ENCODE data around the gene PRMT7. TPM values are rescaled to one million over a fixed set of nuclear protein-coding genes. Genes with fewer than 3 reads are reported as not detected.
A peak's percentile ranks its signal among the peaks of the same experiment; 100 is the strongest.

Gene PRMT7
- polyA plus RNA-seq, 5 donors, result 50.9 to 66.9 (median 53.9) TPM

DNA sequence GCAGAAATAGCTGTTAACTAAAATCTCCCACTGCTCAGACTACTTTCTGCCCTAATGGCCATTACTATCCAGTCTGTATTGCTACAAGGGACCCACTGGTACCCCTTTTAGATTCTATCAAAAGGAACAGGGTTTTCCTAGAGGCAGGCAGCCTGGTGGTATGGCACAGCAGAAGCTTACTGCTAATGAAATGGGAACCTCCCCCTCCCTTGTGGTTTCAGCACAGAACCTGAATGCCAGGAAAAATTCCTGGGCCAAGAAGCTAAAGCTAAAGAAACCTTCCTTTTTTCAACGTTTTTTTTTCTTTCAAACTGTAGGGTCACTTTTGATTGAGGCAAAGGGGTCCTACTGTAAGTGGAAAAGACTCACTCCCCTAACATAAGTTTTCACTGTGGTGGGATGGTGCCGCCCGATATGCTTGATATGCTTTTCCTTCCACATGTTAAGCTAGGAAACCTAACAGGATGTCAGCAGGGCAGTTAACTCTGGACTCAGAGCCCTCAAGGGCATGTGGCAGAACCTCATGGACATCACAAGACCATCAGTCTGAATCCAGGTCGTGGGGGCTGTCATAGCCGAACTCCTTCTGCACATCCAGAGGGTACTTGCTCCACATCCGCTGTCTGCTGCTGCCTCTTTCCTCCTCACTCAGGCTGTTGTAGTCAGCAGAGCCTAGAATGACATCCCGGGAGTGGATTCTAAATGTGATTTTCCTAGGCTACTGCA, 9.9 kb upstream of the PRMT7 start:
- DNase-seq, result no peak

DNA sequence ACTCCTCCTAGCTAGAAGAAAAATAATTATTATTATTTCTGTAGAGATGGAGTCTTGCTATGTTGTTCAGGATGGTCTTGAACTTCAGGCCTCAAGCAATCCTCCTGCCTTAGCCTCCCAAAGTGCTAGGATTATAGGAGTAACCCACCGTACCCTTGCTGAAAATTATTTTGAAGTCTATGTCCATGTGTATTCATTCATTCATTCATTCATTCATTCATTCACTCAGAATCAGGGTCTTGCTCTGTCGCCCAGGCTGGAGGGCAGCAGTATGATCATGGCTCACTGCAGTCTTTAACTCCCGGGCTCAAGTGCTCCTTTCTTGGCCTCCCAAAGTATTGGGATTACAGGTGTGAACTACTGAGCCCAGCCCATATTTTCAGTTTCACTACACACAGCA, 4.2 kb upstream of the PRMT7 start:
- no peak for DNase-seq

- DNase-seq, result no peak
Measured at GRCh38 chr16:68309799-68310198, 1.0 kb upstream of the PRMT7 start.

DNA sequence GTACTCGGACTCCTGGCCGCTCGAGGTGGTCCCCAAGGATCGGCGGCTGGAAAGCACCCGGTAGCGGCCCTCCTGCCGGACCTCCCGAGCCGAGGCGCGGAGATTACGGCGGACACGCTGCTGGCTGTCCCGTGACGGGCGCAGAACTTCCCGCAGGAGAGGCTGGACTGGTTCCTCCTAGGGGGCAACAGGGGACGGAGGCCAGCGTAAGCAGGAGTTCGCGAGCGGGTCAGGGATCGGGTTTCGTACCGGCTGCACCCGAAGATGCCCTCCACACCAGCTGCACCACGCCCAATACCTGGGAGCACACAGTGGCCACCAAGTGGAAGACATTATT, 414 bp upstream of the PRMT7 start:
- no peak for DNase-seq

- DNase-seq, result no peak
Measured at GRCh38 chr16:68313116-68313515, 2.3 kb downstream of the PRMT7 start.

DNA sequence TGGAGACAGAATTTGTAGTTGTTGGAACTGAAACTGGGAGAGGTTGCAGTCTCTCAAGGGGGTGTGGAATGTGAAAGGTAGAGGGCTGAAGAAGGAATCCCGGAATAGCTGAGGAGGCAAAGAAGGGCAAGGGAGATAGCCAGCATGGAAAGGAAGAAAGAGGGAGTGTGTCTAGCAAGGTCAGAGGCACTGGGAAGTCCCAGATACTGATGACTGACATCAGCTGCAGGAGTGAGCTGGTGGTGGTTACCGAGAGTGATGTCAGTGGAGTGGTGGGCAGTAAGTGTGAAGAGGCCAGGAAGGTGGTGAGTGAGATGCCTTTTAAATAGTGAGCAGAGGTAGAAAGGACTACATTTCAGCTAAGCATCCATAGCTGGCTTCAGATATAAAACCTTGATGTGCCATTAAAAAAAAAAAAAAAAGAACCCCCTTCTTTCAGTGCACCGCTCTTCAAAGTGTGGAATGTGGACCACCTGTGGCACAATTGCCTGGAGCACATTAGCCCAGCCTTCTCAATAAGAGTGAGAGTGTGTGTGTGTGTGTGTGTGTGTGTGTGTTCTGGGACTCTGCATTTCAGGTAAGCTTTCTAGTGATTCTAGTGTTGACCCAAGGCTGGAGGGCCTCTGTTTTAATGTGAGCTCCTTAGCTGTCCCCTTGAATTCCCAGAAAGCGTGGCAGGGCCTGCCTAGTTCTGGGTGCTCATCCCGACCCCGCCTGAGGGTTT, 8.5 kb downstream of the PRMT7 start:
- no peak for DNase-seq

GRCh38 chr16:68324336-68324735, 13.5 kb downstream of the PRMT7 start:
- no peak for DNase-seq

DNA sequence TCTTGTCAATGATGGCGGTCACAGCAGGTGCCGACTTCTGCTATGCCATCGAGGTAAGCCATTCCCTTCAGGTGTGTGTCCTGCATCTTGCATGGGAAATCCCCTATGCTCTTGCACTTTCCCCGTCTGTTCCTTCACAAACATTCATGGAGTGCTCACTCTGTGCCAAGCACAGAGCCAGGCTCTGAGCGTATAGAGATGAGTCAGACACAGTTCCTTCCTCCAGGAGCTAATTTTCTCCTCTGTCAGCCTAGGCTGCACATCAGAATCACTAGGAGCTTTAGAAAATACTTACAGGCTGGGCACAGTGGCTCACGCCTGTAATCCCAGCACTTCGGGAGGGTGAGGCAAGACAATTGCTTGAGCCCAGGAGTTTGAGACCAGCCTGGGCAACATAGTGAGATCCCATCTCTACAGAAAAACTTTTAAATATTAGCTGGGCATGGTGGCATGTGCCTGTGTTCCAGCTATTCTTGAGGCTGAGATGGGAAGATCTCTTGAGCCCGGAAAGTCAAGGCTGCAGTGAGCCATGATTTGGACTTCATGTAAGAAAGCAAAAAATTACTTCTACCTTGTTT, 14.1 kb downstream of the PRMT7 start:
- DNase-seq, result no peak

DNA sequence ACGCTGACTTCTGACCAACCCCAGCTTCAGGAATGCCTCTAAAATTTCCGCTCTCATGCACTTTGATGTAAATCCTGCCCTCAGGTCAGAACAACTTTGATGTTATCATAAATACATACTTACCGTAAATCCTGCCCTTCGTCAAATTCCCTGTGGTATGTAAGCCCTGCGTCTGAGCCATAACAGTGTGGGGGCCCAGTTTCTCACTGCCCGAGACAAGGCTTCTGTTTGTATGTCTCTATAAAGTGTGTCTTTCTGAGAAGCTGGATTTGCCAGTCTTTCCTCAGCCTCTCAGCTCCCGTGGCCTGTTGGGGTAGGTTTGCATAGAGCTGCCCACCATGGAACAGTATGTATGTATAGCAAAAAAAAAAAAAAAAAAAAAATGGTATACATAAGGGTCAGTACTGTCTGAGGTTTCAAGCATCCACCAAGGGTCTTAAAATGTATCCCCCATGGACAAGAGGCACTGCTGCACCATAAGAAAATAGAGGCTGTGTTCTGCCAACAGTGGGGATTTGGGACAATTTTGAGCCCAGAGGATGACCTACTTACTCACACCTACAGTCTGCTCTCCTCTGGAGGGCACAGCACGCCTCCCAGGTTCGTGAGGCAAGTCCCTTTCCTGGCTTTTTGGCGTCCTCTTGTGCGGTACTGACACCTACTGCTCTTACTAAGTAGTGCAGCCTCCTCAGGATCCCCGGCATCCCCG, 17.5 kb downstream of the PRMT7 start:
- peak; percentile 49 to 73 for DNase-seq

GRCh38 chr16:68328860-68329390, 18.1 kb downstream of the PRMT7 start:
- DNase-seq, result no peak

DNA sequence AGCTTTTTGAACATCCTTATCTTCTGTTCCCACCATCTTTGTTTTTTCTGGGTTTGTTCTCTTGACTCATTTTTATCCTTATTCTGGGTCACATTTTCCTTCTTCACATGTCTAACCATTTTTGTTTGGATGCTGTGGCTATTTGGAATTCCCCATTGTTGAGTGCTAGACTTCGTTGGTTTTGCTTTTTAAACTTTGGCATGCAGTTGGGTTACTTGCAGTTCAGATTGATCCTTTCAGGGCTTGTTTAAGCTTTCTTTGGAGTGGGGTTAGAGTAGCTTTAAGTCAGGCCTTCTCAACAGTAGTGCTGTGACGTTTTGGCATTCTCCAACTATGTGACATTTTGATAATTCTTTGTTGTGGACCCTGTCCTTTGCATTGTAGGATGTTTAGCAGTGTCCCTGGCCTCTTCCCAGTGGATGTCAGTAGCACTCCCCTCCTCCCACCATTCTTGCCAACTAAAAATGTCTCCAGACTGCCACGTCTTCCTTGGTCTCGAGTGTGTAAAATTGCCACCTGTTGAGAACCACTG, 21.1 kb downstream of the PRMT7 start:
- DNase-seq, result no peak

- peak; percentile 31 to 43 for DNase-seq
Measured at GRCh38 chr16:68332411-68333121, 21.7 kb downstream of the PRMT7 start.

DNA sequence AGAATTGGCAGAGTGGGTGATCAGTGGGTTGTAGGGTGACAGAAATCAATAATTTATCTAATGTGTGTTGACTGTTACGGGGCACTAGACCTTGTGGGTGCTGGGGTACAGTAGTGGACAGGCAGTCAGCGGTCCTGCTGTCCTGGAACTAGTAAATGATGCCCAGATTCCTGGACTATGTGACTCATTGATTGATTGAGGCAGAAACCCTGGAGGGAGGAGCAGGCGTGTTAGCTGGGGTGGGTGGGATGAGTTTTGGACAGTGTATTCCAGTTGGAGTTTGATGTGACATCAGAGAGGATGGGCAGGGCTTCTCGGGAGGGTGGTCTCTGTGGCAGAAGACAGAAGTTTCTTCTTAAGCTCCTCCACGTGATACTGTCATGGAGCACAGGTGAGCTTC, 24.4 kb downstream of the PRMT7 start:
- DNase-seq, result no peak

DNA sequence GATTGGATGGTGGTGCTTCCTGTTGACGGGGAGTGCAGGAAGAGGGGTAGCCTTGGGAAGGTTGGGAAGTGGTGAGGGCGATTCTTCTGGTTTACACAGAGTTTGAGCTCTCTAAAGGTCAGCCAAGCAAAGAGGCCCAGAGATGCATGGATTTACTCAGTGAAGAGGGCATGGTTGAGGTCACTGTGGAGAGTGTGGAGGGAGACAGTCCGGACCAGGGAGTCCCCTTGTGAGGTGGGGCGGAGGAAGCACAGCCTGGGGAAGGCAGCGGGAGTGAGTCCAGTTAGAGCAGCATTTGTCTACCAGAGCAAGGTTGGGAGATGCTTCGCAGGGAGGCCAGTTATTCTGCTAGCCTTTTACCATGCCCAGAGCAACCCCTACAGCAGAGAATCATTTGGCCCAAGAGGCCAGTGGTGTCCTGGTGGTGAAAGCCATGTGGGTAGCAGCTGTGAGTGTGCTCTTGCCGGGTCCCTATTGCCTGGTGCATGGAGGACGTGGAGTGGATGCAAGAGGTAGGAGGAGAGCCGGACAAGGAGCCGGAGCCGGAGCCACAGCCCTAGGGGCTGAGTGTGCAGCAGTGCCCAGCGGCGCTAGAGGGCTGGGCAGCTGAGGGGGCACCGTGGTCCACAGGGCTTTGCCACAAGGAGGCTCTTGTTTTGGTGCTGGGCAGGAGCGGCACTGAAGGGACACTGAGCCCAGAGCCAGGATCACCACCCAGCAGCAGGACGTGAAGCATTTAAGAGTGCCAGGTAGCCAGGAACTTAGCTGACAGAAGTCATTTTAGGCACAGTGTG, 27.7 kb downstream of the PRMT7 start:
- DNase-seq, result no peak

DNA sequence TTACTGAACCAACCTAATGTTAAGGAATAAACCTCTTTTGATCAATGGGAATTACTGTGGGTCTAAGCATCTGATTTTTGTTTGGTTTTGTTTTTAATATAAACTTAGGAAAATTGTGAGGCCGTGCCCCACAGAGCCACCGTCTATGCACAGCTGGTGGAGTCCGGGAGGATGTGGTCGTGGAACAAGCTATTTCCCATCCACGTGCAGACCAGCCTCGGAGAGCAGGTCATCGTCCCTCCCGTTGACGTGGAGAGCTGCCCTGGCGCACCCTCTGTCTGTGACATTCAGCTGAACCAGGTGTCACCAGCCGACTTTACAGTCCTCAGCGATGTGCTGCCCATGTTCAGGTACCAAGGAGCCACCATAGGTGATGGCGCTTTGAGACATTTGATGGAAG, 28.4 kb downstream of the PRMT7 start:
- DNase-seq, result no peak

DNA sequence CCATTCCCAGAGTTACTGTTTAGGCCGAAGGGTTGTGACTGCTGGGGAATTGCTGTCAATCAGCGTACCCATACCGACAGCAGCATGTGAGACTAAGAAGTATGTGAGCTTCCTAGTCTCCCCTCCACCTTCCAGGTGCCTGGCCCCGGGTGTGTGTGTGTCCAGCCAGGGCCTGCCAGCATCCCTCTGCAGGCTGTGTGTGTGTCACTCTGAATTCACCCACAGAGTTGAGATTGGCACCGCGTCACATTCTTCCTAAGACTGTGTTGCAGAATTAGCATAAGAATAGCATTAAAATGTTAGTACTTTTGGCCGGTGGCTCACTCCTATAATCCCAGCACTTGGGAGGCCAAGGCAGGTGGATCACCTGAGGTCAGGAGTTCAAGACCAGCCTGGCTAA, 31.8 kb downstream of the PRMT7 start:
- no peak for DNase-seq

DNA sequence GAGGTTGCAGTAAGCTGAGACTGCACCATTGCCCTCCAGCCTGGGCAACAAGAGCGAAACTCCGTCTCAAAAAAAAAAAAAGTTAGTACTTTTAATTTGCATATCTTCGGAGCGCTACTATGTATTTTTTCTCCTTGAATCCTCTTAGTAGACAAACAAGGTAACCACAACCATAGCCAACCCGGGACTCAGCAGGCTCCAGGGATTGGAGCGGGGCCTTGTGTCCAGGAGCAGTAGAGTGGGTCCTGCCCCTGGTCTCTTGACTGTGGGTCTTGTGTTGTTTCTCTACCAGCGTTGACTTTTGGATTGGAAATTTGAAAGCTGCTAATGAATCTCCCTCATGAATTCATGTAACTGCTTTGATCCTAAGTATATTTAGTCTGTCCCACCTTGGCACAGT, 32.3 kb downstream of the PRMT7 start:
- DNase-seq, result no peak

GRCh38 chr16:68344252-68344651, 33.4 kb downstream of the PRMT7 start:
- no peak for DNase-seq

DNA sequence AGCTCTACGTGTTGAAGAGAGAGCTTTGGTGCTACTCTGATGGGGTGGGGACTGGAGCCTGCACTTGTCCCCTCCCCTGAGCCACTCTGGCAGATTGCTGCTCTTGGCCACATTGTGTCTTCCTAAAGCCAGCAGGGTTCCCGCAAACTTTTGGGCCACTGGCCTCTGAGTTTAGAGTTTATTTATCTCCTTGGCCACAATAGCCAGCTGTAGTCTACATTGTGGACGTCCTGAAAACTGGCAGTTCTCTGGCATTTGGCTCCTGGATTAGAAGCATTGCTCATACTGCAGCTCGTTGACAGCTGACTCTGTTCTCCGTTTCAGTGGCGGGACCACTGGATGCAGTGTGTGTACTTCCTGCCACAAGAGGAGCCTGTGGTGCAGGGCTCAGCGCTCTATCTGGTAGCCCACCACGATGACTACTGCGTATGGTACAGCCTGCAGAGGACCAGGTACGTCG, 34.6 kb downstream of the PRMT7 start:
- no peak for DNase-seq

DNA sequence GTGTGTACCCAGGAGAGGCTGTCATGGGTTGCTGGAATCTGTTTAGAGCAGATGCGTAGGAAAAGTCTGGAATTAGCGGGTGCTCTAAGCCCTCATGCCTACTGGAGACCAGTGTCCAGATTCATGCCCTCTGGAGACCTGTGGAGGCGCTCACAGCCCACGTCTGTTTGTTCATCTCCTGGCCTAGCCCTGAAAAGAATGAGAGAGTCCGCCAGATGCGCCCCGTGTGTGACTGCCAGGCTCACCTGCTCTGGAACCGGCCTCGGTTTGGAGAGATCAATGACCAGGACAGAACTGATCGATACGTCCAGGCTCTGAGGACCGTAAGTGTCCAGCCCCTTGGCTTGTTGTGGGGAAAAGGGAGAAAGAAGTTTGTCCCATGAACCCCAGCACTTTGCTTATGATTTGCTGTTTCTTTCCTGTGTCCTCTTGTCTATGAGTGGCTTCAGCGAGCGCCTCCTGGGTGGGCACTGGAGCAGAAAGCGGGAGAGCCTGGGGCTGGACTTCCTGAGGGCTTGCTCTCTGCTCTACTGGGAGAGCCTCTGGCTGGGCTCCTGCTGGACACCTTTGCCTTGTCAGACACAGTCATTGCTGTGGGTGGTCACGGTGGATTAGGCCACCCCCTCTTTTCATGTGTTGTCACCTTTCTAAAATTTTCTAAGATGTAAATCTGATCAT, 35.3 kb downstream of the PRMT7 start:
- no peak for DNase-seq
